22Rv1 (cell line): ENCODE data around the gene ATOH8.

Experiments
- ZFX ChIP-seq: fragments of 450-650 bp; IDR thresholded peaks from 2 replicates; pipeline ENCODE4 v1.6.1; 2017; ENCODE audit warnings: antibody characterized with exemption, borderline replicate concordance
- TF ChIP-seq, protein P1 (sequence below): fragments of 450-650 bp; IDR thresholded peaks from 2 replicates; pipeline ENCODE4 v1.5.1; 2017; ENCODE audit warnings: mild to moderate bottlenecking

DNA sequence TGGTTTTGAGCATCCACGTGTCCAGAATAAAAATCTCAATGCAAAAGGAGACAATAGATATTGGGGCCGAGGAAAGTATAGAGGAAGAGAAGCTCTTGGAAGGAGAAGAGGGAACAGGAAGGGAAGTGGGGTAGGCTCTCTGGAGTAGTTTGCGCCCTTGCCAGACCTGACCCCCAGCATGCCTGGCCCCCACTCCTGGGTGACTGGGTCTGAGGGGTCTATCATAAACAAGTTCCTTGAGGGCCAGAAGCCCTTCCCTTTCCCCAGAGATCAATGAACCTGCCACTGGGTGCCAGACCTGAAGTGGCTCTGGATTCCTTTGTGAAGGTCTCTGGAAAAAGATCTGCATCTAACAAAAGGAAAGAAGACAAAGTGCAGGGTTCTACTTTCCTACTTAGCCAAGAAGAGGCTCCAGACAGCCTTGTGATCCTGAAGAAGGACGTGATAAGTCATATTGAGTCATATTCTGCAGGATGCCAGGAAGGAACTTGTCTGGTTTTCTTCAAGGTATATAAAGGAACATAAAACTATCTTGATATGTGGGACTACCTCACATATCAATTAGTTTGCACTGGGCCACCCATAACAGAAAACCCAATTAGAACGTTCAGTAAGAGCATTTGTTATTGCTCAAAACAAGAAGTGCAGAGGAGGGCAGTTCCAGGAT lies 18.7 kb upstream of the ATOH8 start:
- TF ChIP-seq, protein P1, sequence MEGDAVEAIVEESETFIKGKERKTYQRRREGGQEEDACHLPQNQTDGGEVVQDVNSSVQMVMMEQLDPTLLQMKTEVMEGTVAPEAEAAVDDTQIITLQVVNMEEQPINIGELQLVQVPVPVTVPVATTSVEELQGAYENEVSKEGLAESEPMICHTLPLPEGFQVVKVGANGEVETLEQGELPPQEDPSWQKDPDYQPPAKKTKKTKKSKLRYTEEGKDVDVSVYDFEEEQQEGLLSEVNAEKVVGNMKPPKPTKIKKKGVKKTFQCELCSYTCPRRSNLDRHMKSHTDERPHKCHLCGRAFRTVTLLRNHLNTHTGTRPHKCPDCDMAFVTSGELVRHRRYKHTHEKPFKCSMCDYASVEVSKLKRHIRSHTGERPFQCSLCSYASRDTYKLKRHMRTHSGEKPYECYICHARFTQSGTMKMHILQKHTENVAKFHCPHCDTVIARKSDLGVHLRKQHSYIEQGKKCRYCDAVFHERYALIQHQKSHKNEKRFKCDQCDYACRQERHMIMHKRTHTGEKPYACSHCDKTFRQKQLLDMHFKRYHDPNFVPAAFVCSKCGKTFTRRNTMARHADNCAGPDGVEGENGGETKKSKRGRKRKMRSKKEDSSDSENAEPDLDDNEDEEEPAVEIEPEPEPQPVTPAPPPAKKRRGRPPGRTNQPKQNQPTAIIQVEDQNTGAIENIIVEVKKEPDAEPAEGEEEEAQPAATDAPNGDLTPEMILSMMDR = no peak
- TF ChIP-seq ZFX = no peak
